GM13977 (cell line): ENCODE data around the gene UNC45B.
"Not testable (repeated sequence)": the region's sequence is repeated elsewhere in the genome, so short reads cannot be mapped to it uniquely, and the experiment has no call there.

Source experiments
- DNase-seq: peaks from one replicate; pipeline ENCODE4 v3.0.0; 2012; ENCODE audit warnings: low spot score
- in situ Hi-C: fragments of 300-500 bp; cut with MboI; formaldehyde crosslinking; loops from one replicate; pipeline ENCODE4 v1.12.0; 2022; ENCODE audit warnings: low sequenced_read_pairs, low pct_unique_long_range_greater_than_20kb, mixed read lengths, inconsistent platforms; ENCODE audit not compliant: unreplicated experiment
- TF ChIP-seq, protein P1 (sequence below): IDR thresholded peaks from 2 replicates; pipeline ENCODE4 v1.5.1; 2012; ENCODE audit warnings: mild to moderate bottlenecking, control low read depth; ENCODE audit not compliant: insufficient read depth; ENCODE audit errors: extremely low read depth, missing control alignments

Gene UNC45B

DNA sequence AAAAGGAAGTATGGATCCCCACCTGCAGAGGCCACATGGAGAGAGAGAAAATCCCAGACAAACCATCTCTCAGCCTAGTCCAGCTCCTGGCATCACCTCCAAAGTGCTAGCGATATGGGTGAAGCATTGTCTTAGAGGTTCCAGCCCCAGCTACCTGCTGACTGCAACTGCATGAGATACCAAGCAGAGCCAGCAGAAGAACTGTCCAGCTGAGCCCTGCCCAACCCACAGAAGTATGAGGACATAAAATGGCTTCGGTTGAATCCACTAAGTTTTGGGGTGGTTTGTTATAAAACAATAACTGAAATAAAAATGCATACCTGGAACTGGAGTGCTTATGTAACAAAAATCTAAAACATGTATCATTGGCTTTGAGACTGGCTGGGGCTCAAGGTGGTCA lies 74.8 kb downstream of the UNC45B start:
- TF ChIP-seq, protein P1, sequence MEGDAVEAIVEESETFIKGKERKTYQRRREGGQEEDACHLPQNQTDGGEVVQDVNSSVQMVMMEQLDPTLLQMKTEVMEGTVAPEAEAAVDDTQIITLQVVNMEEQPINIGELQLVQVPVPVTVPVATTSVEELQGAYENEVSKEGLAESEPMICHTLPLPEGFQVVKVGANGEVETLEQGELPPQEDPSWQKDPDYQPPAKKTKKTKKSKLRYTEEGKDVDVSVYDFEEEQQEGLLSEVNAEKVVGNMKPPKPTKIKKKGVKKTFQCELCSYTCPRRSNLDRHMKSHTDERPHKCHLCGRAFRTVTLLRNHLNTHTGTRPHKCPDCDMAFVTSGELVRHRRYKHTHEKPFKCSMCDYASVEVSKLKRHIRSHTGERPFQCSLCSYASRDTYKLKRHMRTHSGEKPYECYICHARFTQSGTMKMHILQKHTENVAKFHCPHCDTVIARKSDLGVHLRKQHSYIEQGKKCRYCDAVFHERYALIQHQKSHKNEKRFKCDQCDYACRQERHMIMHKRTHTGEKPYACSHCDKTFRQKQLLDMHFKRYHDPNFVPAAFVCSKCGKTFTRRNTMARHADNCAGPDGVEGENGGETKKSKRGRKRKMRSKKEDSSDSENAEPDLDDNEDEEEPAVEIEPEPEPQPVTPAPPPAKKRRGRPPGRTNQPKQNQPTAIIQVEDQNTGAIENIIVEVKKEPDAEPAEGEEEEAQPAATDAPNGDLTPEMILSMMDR: no peak
- in situ Hi-C loops: no loop called here
- DNase-seq: no peak

DNA sequence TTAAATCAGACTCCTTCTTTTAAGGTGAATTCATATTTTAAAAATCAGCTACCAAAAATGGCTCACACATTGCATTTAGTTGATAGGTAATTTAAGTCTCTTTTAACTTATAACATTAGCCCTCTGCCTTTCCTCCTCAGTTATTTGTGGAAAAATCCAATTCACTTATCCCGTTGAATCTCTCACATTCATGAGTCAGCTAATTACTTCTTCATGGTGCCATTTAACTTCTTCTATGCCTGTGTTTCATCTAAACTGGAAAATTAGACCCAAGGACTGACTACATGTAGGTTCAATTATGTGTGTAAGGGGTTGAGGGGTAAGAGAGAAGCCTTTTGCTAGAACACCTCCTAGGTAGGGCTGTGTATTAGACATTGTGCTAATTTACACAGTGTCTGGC lies 76.8 kb downstream of the UNC45B start:
- TF ChIP-seq, protein P1: no peak
- in situ Hi-C loops: no loop called here

DNA sequence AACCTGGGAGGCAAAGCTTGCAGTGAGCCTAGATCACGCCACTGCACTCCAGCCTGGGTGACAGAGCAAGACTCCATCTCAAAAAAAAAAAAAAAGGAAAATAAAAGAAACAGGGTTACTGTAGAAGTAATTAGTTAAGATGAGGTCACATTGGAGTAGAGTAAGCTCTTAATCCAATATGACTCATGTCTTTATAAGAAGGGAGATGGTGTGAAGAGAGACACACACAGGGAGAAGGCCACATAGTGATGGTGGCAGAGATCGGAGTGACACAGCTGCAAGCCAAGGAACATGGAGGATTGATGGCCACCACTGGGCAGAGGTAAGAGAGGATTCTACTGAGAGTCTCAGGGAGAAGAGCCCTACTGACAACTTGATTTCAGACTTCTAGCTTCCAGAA lies 79.9 kb downstream of the UNC45B start:
- in situ Hi-C loops: no loop called here
- TF ChIP-seq, protein P1: no peak
- DNase-seq: no peak

More for the DNA sequence above, 76.8 kb downstream of the UNC45B start:
- DNase-seq: no peak

DNA sequence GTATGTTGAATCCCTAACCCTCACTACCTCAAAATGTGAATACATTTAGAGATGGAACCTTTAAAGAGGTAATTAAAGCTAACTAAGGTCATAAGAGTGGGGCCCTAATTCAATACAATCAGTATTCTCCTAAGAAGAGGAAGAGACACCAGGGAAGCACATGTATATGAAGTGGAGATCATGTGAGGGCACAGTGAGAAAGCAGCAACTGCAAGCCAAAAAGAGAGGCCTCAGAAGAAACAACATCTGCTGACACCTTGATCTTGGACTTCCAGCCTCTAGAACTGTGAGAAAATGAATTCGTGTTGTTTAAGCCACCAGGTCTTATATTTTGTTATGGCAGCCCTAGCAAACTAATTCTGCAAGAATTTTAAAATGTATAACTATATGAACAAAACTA lies 82.0 kb downstream of the UNC45B start:
- in situ Hi-C loops: no loop called here
- TF ChIP-seq, protein P1: no peak
- DNase-seq: no peak

DNA sequence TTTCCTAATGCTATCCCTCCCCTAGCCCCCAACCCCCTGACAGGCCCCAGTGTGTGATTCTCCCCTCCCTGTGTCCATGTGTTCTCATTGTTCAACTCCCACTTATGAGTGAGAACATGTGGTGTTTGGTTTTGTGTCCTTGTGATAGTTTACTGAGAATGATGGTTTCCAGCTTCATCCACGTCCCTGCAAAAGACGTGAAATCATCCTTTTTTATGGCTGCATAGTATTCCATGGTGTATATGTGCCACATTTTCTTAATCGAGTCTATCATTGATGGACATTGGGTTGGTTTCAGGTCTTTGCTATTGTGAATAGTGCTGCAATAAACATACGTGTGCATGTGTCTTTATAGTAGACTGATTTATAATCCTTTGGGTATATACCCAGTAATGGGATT lies 86.7 kb downstream of the UNC45B start:
- DNase-seq, in situ Hi-C loops: not testable (repeated sequence)

DNA sequence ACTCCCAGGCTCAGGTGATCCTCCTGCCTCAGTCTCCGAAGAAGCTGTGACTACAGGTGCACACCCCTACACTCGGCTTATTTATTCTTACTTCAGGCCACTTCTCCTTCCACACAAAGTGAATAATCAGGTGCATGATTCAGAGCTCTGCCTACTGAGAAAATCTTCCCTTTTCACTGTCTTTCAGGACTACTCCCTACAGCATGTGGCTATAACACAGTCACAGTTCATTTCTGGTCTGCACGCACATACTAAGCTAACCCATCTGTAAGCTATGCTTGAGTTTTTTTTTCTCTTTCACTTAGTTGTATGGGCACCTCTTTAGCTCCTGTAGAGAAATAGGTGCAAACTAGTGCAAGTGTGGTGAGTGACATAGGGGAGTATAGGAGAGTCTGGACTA lies 87.7 kb downstream of the UNC45B start:
- in situ Hi-C loops: no loop called here
- no peak for DNase-seq
- TF ChIP-seq, protein P1: no peak

DNA sequence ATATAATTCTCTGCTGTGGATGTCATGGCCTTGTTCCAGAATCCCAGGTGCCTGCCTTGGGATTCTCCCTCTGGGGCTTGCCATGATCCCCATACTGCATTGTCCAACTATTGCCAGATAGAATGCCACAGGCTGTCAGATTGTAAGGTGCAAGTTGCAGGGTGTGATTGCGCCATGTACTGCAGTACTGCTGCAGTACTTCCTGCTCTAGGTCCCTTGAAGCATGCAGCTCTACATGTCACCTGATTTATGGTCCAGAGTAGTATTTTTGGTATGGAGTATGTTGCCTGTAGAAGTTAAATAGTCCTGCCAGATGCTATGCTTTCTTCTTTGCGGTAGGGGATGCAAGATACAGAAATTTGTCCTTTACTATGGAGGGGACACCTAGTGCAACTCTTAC lies 88.3 kb downstream of the UNC45B start:
- TF ChIP-seq, protein P1: no peak
- in situ Hi-C loops: no loop called here

DNA sequence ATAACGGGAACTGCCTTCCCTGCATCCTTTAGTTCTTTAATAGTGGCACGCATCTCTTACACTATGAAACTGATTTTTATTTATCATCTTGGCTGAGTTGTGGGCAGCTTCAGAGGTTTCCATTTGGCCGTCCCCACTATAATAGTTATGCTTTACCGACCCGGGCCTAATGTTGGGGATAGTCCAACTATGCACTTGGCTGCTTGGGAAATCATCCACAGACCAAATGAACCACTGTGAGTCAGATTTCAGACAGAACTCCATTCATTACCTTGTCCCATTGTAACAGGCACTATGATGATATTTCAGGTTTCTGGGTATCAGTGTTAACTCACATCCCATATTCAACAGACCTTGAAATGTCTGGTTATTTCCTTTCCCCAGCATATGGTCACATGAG lies 89.2 kb downstream of the UNC45B start:
- in situ Hi-C loops: no loop called here
- TF ChIP-seq, protein P1: no peak
- no peak for DNase-seq

More for the DNA sequence above, 88.3 kb downstream of the UNC45B start:
- no peak for DNase-seq
